Ovary (tissue), 3 donors: Measurements from ENCODE around the gene AQP5.

Experiments used
- CTCF ChIP-seq, 3 donors: fragments of 450-650 bp in 2 of 3; fragments of 200-600 bp in 1 of 3; IDR thresholded peaks; one replicate each; pipeline versions ENCODE4 v1.5.1 to v1.8.0; 2016 to 2022; ENCODE audit warnings: antibody characterized with exemption in 3 of 3, mild to moderate bottlenecking in 1 of 3
- EP300 ChIP-seq: sonication (generic); formaldehyde crosslinking; IDR thresholded peaks from one replicate; pipeline ENCODE4 v1.6.1; 2017; ENCODE audit warnings: antibody characterized with exemption
- POLR2A ChIP-seq: fragments of 450-650 bp; IDR thresholded peaks from one replicate; pipeline ENCODE4 v1.6.1; 2017; ENCODE audit warnings: antibody characterized with exemption, mild to moderate bottlenecking, moderate library complexity
- donor health status: DM: no; HTN: no; CAD: no.

DNA sequence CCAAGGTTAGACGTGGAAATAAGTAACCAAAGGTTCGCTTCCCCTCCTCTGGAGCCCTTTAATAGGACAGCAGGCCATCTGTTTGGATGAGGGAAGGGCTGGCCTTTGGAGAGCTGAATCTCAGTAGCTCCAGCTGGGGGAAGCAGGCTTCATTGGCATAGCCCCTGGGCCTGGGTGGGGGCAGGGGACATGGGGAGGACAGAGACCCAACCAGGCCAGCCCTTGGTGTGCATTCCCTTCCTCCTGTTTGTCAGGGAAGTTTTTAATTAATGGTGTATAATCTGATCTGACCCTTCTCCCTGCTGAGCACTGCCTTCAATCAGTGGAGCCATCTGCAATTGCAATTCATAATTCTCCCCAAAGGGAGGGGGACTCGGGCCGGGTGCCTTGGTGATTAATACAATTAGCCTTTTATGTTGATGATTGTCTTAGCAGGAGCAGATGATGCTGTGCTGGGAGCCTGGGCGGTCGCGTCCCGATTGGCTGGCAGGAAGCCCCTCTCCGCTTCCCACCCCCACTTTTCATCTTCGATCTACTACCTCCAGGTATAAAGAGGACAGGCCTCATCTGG is 17.4 kb downstream of the AQP5 start:
- no peak for TF ChIP-seq CTCF (IDR thresholded peaks at IDR 0.05)
- no peak for TF ChIP-seq POLR2A
- no peak for TF ChIP-seq EP300
